Measurements from ENCODE around the gene ZBTB20.
A peak's percentile ranks its signal among the peaks of the same experiment; 100 is the strongest.

The ZBTB20 gene

GRCh38 chr3:114355653-114356052, 791.4 kb downstream of the ZBTB20 start:
- Histone ChIP-seq H3K27ac (ENCODE audit: low read depth, low read length) (peak overlapping the region; percentile 63), H3K9me3 (ENCODE audit: insufficient read depth, low read depth, low read length) (no peaks in the 10 kb centered on the region), H3K27me3 (ENCODE audit: insufficient read depth, low read length) (no peaks in the 10 kb centered on the region), H3K4me1 (ENCODE audit: insufficient read depth, low read length) (peaks cover 43% of the 10 kb centered on the region), H3K4me3 (ENCODE audit: low read length) (no peak overlapping the region; the same call in 1 of the 2 replicates), H3K36me3 (ENCODE audit: insufficient read depth, low read length) (no peaks in the 10 kb centered on the region), H3K9ac (ENCODE audit: low read depth, low read length) (peak overlapping the region; percentile 37; the same call in 1 of the 2 replicates)

- no peak overlapping the region for H3K27ac ChIP-seq (ENCODE audit: low read depth, low read length)
- no peaks in the 10 kb centered on the region for H3K27me3 ChIP-seq (ENCODE audit: insufficient read depth, low read length)
- H3K36me3 ChIP-seq (ENCODE audit: insufficient read depth, low read length) = no peaks in the 10 kb centered on the region
- WGBS = 98% methylated on average over 9 of the region's 9 CpGs
- peaks cover 20% of the 10 kb centered on the region for H3K4me1 ChIP-seq (ENCODE audit: insufficient read depth, low read length)
- H3K4me3 ChIP-seq (ENCODE audit: low read length) = no peak overlapping the region
- H3K9ac ChIP-seq (ENCODE audit: low read depth, low read length) = no peak overlapping the region; the same call in 1 of the 2 replicates
- H3K9me3 ChIP-seq (ENCODE audit: insufficient read depth, low read depth, low read length) = no peaks in the 10 kb centered on the region
Observed at GRCh38 chr3:114351822-114352145, 795.3 kb downstream of the ZBTB20 start.

DNA sequence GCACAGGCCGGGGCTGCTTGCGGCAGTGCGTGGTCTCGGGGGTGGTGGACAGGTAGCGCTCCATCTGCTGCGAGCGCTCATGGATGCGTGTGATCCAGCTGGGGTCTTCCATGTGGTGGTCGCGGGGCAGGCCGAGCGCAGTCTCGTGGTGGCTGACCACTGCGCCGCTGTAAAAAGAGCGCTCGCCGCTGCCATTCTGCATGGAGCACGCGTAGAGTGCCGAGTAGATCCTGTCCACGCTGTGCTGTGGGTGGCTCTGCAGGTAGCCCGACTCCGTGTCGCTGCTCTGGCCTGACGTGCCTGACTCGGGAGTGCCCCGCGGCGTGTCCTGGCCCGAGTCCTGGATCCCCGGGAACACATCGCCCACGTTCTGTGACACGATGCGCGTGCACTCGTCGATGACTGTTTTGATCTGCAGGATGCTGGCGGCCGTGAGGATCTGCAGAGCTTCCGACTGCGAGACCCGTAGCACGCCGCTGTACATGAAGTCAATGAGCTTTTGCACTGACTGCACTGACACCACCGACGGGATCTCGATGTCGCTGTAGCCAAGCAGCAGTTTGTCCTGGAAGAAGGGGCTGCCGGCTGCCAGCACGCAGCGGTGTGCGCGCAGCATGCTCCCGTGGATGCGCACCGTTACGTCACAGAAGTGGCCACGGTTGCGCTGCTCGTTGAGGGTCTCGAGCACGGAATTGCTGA, 795.8 kb downstream of the ZBTB20 start:
- Histone ChIP-seq H3K27me3 (ENCODE audit: insufficient read depth, low read length) (no peaks in the 10 kb centered on the region), H3K9ac (ENCODE audit: low read depth, low read length) (no peak overlapping the region; the same call in 1 of the 2 replicates), H3K36me3 (ENCODE audit: insufficient read depth, low read length) (no peaks in the 10 kb centered on the region), H3K4me1 (ENCODE audit: insufficient read depth, low read length) (peaks cover 15% of the 10 kb centered on the region), H3K9me3 (ENCODE audit: insufficient read depth, low read depth, low read length) (no peaks in the 10 kb centered on the region), H3K27ac (ENCODE audit: low read depth, low read length) (no peak overlapping the region), H3K4me3 (ENCODE audit: low read length) (no peak overlapping the region)
- 97% methylated on average over 64 of the region's 64 CpGs for WGBS

- Histone ChIP-seq H3K27me3 (ENCODE audit: insufficient read depth, low read length) (no peaks in the 10 kb centered on the region), H3K27ac (ENCODE audit: low read depth, low read length) (no peak overlapping the region), H3K4me1 (ENCODE audit: insufficient read depth, low read length) (peaks cover 11% of the 10 kb centered on the region), H3K4me3 (ENCODE audit: low read length) (no peak overlapping the region), H3K36me3 (ENCODE audit: insufficient read depth, low read length) (no peaks in the 10 kb centered on the region), H3K9me3 (ENCODE audit: insufficient read depth, low read depth, low read length) (no peaks in the 10 kb centered on the region), H3K9ac (ENCODE audit: low read depth, low read length) (no peak overlapping the region)
- 96% methylated on average over 24 of the region's 24 CpGs for WGBS
Observed at GRCh38 chr3:114350690-114351089, 796.4 kb downstream of the ZBTB20 start.

DNA sequence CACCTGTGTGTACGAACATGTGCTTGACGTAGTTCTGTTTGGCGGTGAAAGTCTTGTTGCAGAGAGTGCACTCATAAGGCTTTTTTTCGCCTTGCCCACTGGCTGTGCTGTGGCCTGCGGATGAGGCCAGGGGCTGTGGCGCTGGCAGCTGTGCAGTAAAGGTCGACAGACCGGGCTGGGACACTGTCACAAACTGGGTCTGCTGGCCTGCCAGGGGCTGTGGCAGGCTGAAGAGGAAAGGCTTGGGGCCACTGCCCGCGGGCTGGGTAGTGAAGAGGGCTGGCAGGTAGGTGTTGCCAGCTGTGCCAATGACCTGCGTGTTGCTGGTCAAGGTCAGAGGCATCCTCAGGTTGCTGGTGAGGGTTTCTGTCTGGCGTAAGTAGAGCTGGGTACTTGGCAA, 796.8 kb downstream of the ZBTB20 start:
- H3K27me3 ChIP-seq (ENCODE audit: insufficient read depth, low read length) = no peaks in the 10 kb centered on the region
- no peaks in the 10 kb centered on the region for H3K36me3 ChIP-seq (ENCODE audit: insufficient read depth, low read length)
- no peak overlapping the region for H3K27ac ChIP-seq (ENCODE audit: low read depth, low read length)
- peaks cover 7% of the 10 kb centered on the region for H3K4me1 ChIP-seq (ENCODE audit: insufficient read depth, low read length)
- 96% methylated on average over 12 of the region's 12 CpGs for WGBS
- H3K9ac ChIP-seq (ENCODE audit: low read depth, low read length) = no peak overlapping the region
- no peak overlapping the region for H3K4me3 ChIP-seq (ENCODE audit: low read length)
- no peaks in the 10 kb centered on the region for H3K9me3 ChIP-seq (ENCODE audit: insufficient read depth, low read depth, low read length)

DNA sequence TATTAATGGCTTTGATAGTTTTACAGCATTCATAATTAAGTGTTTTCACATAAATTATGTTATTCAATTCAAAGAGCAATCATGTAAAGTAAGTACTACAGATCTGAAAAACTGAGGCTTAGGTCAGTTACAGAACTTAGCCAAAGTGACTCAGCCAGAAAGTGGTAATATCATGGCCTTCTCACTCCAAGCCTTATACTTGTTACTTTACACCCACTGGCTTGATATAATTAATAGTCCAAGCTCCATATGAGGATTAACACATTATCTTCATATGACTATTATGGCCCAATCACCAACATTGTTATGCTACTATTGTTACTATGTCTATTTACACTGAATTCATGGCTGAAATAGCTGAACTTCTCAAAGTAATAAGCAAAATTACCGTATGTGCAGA, 802.6 kb downstream of the ZBTB20 start:
- Histone ChIP-seq H3K4me1 (ENCODE audit: insufficient read depth, low read length) (0 out of 2 replicates have a peak, but pooled peaks cover 2% of the 10 kb centered on the region), H3K27ac (ENCODE audit: low read depth, low read length) (no peak overlapping the region), H3K36me3 (ENCODE audit: insufficient read depth, low read length) (no peaks in the 10 kb centered on the region), H3K27me3 (ENCODE audit: insufficient read depth, low read length) (no peaks in the 10 kb centered on the region), H3K4me3 (ENCODE audit: low read length) (no peak overlapping the region), H3K9me3 (ENCODE audit: insufficient read depth, low read depth, low read length) (no peaks in the 10 kb centered on the region), H3K9ac (ENCODE audit: low read depth, low read length) (no peak overlapping the region)
- whole genome bisulfite sequencing = 94% methylated on average over 1 of the region's 1 CpG

- Histone ChIP-seq H3K9ac (ENCODE audit: low read depth, low read length) (no peak overlapping the region), H3K9me3 (ENCODE audit: insufficient read depth, low read depth, low read length) (no peaks in the 10 kb centered on the region), H3K27me3 (ENCODE audit: insufficient read depth, low read length) (no peaks in the 10 kb centered on the region), H3K4me3 (ENCODE audit: low read length) (no peak overlapping the region), H3K36me3 (ENCODE audit: insufficient read depth, low read length) (no peaks in the 10 kb centered on the region), H3K4me1 (ENCODE audit: insufficient read depth, low read length) (peaks cover 29% of the 10 kb centered on the region), H3K27ac (ENCODE audit: low read depth, low read length) (no peak overlapping the region)
- WGBS = 95% methylated on average over 19 of the region's 19 CpGs
Observed at GRCh38 chr3:114338651-114339357, 808.3 kb downstream of the ZBTB20 start.

- H3K27ac ChIP-seq (ENCODE audit: low read depth, low read length) = no peak overlapping the region
- H3K9me3 ChIP-seq (ENCODE audit: insufficient read depth, low read depth, low read length) = 0 out of 2 replicates have a peak, but pooled peaks cover 2% of the 10 kb centered on the region
- no peaks in the 10 kb centered on the region for H3K27me3 ChIP-seq (ENCODE audit: insufficient read depth, low read length)
- H3K36me3 ChIP-seq (ENCODE audit: insufficient read depth, low read length) = no peaks in the 10 kb centered on the region
- 100% methylated on average over 3 of the region's 3 CpGs for WGBS
- H3K4me3 ChIP-seq (ENCODE audit: low read length) = no peak overlapping the region
- no peak overlapping the region for H3K9ac ChIP-seq (ENCODE audit: low read depth, low read length)
- peaks cover 45% of the 10 kb centered on the region for H3K4me1 ChIP-seq (ENCODE audit: insufficient read depth, low read length)
Observed at GRCh38 chr3:114336857-114337256, 810.2 kb downstream of the ZBTB20 start.

- H3K9ac ChIP-seq (ENCODE audit: low read depth, low read length) = no peak overlapping the region
- no peaks in the 10 kb centered on the region for H3K27me3 ChIP-seq (ENCODE audit: insufficient read depth, low read length)
- H3K36me3 ChIP-seq (ENCODE audit: insufficient read depth, low read length) = no peaks in the 10 kb centered on the region
- no peak overlapping the region for H3K4me3 ChIP-seq (ENCODE audit: low read length)
- peaks cover 45% of the 10 kb centered on the region for H3K4me1 ChIP-seq (ENCODE audit: insufficient read depth, low read length)
- peak overlapping the region; percentile 28; the same call in 1 of the 2 replicates for H3K27ac ChIP-seq (ENCODE audit: low read depth, low read length)
- WGBS = 95% methylated on average over 1 of the region's 1 CpG
- 0 out of 2 replicates have a peak, but pooled peaks cover 2% of the 10 kb centered on the region for H3K9me3 ChIP-seq (ENCODE audit: insufficient read depth, low read depth, low read length)
Observed at GRCh38 chr3:114336122-114336697, 810.9 kb downstream of the ZBTB20 start.

DNA sequence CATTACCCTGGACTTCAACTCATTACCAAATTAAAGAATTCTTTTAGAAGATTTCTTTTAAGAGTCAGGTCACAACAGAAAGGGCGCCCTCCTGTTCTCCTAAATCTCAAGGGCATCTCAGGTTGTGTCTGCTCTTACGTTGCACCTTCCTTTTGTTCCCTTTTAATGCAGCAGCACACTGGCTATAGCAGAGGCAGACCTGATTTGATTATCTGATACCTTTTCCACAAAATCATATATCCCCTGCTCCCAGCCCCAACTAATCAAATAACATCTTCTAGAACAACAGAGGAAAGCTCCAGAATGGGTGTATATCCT, 813.2 kb downstream of the ZBTB20 start:
- no peak overlapping the region for H3K4me3 ChIP-seq (ENCODE audit: low read length)
- H3K4me1 ChIP-seq (ENCODE audit: insufficient read depth, low read length) = peaks cover 50% of the 10 kb centered on the region
- no peak overlapping the region for H3K9ac ChIP-seq (ENCODE audit: low read depth, low read length)
- peak overlapping the region; percentile 83; the same call in 1 of the 2 replicates for H3K27ac ChIP-seq (ENCODE audit: low read depth, low read length)
- WGBS = 69% methylated on average over 2 of the region's 2 CpGs
- H3K9me3 ChIP-seq (ENCODE audit: insufficient read depth, low read depth, low read length) = 0 out of 2 replicates have a peak, but pooled peaks cover 2% of the 10 kb centered on the region
- H3K27me3 ChIP-seq (ENCODE audit: insufficient read depth, low read length) = no peaks in the 10 kb centered on the region
- no peaks in the 10 kb centered on the region for H3K36me3 ChIP-seq (ENCODE audit: insufficient read depth, low read length)

GRCh38 chr3:114333180-114333922, 813.7 kb downstream of the ZBTB20 start:
- Histone ChIP-seq H3K4me1 (ENCODE audit: insufficient read depth, low read length) (peaks cover 50% of the 10 kb centered on the region), H3K9me3 (ENCODE audit: insufficient read depth, low read depth, low read length) (0 out of 2 replicates have a peak, but pooled peaks cover 2% of the 10 kb centered on the region), H3K27me3 (ENCODE audit: insufficient read depth, low read length) (no peaks in the 10 kb centered on the region), H3K36me3 (ENCODE audit: insufficient read depth, low read length) (no peaks in the 10 kb centered on the region), H3K27ac (ENCODE audit: low read depth, low read length) (peak overlapping the region; percentile 83; the same call in 1 of the 2 replicates), H3K9ac (ENCODE audit: low read depth, low read length) (peak overlapping the region; percentile 6; the same call in 1 of the 2 replicates), H3K4me3 (ENCODE audit: low read length) (no peak overlapping the region)
- WGBS = 70% methylated on average over 4 of the region's 4 CpGs
